Spinal cord (tissue), 10 donors: ENCODE measurements around the gene BLOC1S1. TPM values are rescaled to one million over a fixed set of nuclear protein-coding genes. Genes with fewer than 3 reads are reported as not detected.
"Not testable (repeated sequence)": the region's sequence is repeated elsewhere in the genome, so short reads cannot be mapped to it uniquely, and the experiment has no call there.

Source experiments
- DNase-seq, 6 donors: peaks; one replicate each; pipeline versions ENCODE4 v3.0.0 to v3.0.0-alpha.2; 2013 to 2015; ENCODE audit warnings: low spot score in 6 of 6, low read depth in 4 of 6
- H3K27ac ChIP-seq: one replicate; pipeline ENCODE4 v1.5.1; 2013; ENCODE audit warnings: low read depth, low read length, control low read depth
- H3K27me3 ChIP-seq: one replicate; pipeline ENCODE4 v1.6.1; 2013; ENCODE audit warnings: low read length; ENCODE audit not compliant: control insufficient read depth, insufficient read depth
- H3K36me3 ChIP-seq: one replicate; pipeline ENCODE4 v1.6.1; 2013; ENCODE audit warnings: low read length; ENCODE audit not compliant: control insufficient read depth, insufficient read depth
- H3K4me1 ChIP-seq: one replicate; pipeline ENCODE4 v1.6.1; 2013; ENCODE audit warnings: low read length; ENCODE audit not compliant: control insufficient read depth, insufficient read depth
- H3K4me3 ChIP-seq: one replicate; pipeline ENCODE4 v1.5.1; 2013; ENCODE audit warnings: low read depth, low read length, control low read depth
- H3K9me3 ChIP-seq: one replicate; pipeline ENCODE4 v1.6.1; 2013; ENCODE audit warnings: low read length; ENCODE audit not compliant: control insufficient read depth, insufficient read depth
- WGBS: methylation state at CpG from one replicate; pipeline ENCODE4 v1.1.5; 2013; ENCODE audit warnings: missing lambda C conversion rate; ENCODE audit not compliant: insufficient coverage; 5-methylcytosine and 5-hydroxymethylcytosine counted together
- polyA plus RNA-seq, 2 donors: library from polyadenylated mRNA; unstranded; fragments of 120-200 nt; gene quantifications; one replicate each; pipeline ENCODE4 v1.2.1, GENCODE V29; 2013; ENCODE audit not compliant: insufficient read length in 2 of 2
- total RNA-seq, 2 donors: library from RNA; depleted of rRNA in 1 of 2; stranded (reverse); fragments of 120-200 nt in 1 of 2; fragments of >200 nt in 1 of 2; gene quantifications; one replicate each; pipeline versions ENCODE4 v1.2.3 to v1.2.4, GENCODE V29; 2013 to 2014
- donor health status: healthy.

The BLOC1S1 gene
- total and polyA plus RNA-seq, 4 donors = 45.7 to 187 (median 148) TPM

DNA sequence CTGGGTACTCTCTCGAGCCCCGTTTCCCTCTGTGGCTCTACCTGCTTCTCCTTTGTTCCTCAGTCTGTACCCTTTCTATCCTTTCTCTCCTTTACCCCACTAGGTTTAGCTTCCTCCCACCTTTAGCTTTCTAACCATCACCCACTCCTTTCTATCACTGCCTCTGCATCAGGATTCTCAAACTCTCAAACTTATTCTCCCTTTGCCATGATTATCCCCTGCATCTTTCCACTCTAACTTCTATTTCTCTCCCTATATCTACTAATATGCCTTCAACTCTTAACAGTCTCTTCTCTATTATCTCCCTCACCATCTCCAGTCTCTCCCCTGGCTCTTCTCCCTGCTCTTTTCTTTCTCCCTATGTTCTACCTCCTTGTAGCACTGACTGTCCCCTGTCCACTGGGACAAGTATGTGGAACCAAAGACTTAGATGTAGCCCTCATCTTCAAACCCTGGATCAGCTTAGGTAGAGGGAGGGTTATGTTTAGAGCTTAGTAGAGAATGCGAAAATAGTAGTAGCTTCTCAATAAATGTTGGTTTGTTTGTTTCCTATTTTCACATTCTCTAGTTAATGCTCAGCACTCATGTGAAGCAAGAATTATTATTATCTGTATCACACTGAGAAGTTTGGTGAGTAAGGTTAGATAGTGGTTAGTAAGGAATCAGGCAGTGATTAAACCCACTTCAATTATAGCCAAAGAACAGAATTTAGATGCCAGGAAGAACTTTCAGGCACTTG is 30.5 kb downstream of the BLOC1S1 start:
- 0% methylated on average over 2 of the region's 3 CpGs for WGBS
- Histone ChIP-seq H3K27ac (peak overlapping the region; percentile 82), H3K4me3 (peak overlapping the region; percentile 9)

DNA sequence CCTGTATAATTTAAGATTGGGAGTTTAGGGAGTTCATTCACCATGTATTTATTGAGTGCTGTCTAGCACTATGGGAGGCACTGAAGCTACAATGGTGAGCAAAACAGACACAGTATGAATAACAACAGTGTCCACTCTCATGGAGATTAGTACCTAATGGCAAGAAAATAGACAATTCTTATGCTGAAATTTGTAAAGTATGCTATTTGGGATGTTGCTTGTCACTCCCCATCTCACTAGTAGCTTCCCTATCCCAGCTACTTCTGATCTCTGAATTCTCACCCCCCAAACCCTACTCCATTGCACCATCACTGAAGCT is 31.0 kb downstream of the BLOC1S1 start:
- Histone ChIP-seq H3K4me3 (no peak overlapping the region), H3K27me3 (no peaks in the 10 kb centered on the region), H3K4me1 (peaks cover 27% of the 10 kb centered on the region), H3K27ac (no peak overlapping the region), H3K9me3 (no peaks in the 10 kb centered on the region), H3K36me3 (peaks cover 33% of the 10 kb centered on the region)
- no peak for DNase-seq

More for the DNA sequence above, 30.5 kb downstream of the BLOC1S1 start:
- Histone ChIP-seq H3K4me1 (peaks cover 29% of the 10 kb centered on the region), H3K27me3 (no peaks in the 10 kb centered on the region), H3K36me3 (peaks cover 28% of the 10 kb centered on the region), H3K9me3 (no peaks in the 10 kb centered on the region)
- no peak for DNase-seq

DNA sequence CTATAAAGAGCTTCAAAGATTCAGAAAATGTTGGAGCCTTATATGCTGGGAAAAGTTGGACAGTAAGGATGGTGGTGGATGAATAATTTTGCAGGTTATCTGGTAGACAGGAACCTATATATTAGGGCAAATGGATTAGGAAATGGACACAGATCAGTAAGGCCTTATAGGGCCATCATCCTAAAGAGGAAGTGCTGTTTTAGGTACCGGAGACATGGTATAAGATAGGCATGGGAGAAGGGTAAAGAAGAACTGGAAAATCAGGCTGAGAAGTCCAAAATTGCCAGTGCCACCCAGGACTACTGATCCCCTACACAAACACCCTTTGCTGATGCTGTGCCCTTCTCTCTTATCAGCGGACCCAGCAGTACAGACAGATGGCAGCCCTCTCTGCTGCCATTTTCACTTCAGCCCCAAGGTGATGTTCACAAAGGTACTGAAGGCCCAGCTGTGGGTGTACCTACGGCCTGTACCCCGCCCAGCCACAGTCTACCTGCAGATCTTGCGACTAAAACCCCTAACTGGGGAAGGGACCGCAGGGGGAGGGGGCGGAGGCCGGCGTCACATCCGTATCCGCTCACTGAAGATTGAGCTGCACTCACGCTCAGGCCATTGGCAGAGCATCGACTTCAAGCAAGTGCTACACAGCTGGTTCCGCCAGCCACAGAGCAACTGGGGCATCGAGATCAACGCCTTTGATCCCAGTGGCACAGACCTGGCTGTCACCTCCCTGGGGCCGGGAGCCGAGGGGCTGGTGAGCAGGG is 32.6 kb downstream of the BLOC1S1 start:
- H3K27me3 ChIP-seq = no peaks in the 10 kb centered on the region
- no peak for DNase-seq
- H3K9me3 ChIP-seq = no peaks in the 10 kb centered on the region
- H3K27ac ChIP-seq = no peak overlapping the region
- H3K4me1 ChIP-seq = peaks cover 23% of the 10 kb centered on the region
- WGBS = 91% methylated on average over 16 of the region's 18 CpGs
- no peak overlapping the region for H3K4me3 ChIP-seq
- peaks cover 41% of the 10 kb centered on the region for H3K36me3 ChIP-seq

DNA sequence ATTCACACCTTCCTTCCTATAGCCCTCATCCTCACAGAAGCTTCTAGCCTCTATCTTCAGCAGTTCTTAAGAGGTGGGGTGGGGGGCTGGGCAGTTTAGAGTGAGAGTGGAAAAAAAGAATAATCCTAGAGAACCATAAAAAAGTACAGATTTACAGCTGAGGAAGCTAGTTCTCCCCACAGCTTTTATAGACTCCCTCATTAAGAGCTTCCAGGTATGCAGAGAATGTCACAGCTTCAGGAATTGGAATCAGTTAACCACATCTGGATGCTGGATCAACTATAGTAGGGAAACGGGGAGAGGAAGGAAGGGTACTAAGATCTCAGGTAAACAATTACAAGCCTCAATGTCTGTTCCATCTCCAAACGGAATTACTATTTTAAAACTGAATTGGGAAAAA is 39.4 kb downstream of the BLOC1S1 start:
- H3K4me1 ChIP-seq = no peaks in the 10 kb centered on the region
- H3K9me3 ChIP-seq = no peaks in the 10 kb centered on the region
- H3K27me3 ChIP-seq = no peaks in the 10 kb centered on the region
- no peak overlapping the region for H3K27ac ChIP-seq
- no CpG with 5 or more reads among the region's 2 CpGs for WGBS
- no peak overlapping the region for H3K4me3 ChIP-seq
- no peak for DNase-seq
- H3K36me3 ChIP-seq = peaks cover 49% of the 10 kb centered on the region

DNA sequence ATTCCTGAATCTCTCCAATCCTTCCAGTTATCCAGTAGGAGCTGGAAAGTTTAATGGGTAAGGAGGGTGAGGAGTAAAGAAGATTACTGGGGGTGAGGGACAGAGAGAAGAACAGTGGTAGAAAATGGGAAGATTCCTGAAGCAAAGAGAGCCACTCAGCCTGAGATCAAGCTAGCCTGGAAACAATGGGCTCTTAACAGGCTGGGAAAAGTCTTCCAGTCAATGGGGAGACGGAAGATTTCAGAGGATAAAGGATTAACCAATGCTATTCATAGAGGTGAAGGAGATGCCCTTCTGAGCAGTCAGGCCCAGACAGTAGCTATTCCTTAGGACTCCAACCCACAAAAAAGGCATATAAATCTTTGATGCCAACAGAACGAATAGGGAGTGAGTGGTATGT is 41.9 kb downstream of the BLOC1S1 start:
- no peak for DNase-seq
- no peak overlapping the region for H3K27ac ChIP-seq
- H3K27me3 ChIP-seq = no peaks in the 10 kb centered on the region
- no peaks in the 10 kb centered on the region for H3K4me1 ChIP-seq
- WGBS = no CpG with 5 or more reads among the region's 2 CpGs
- no peak overlapping the region for H3K4me3 ChIP-seq
- H3K9me3 ChIP-seq = no peaks in the 10 kb centered on the region
- peaks cover 38% of the 10 kb centered on the region for H3K36me3 ChIP-seq

DNA sequence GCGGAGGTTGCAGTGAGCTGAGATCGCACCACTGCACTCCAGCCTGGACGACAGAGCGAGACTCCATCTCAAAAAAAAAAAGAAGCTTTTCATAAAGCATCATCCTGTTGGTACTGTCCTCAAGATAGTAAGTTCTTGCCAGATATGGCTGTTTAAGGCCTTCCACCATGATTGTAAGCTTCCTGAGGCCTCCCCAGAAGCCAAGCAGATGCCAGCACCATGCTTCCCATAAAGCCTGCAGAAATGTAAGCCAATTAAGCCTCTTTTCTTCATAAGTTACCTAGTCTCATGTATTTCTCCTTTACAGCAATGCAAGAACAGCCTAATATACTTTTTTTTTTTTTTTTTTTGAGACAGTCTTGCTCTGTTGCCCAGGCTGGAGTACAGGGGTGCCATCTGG is 42.7 kb downstream of the BLOC1S1 start:
- H3K27me3 ChIP-seq, H3K27ac ChIP-seq, H3K9me3 ChIP-seq, H3K4me1 ChIP-seq, H3K4me3 ChIP-seq, DNase-seq: not testable (repeated sequence)
- H3K36me3 ChIP-seq = peaks cover 39% of the 10 kb centered on the region
- WGBS = 100% methylated on average over 3 of the region's 4 CpGs

DNA sequence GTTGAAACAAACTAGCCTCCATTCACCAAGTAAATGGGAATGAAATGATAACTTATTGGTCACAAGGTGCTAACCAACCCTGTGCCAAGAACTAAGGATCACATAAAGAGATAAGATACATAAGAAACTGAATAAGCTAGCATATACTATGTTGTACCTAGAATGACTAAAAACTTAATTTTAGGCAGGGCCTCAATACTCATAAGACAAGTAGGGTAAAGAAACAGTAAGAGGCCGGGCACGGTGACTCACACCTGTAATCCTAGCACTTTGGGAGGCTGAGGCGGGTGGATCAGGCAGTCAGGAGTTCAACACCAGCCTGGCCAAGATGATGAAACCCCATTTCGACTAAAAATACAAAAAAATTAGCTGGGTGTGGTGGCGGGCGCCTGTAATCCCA is 44.8 kb downstream of the BLOC1S1 start:
- H3K4me3 ChIP-seq = no peak overlapping the region
- H3K36me3 ChIP-seq = peaks cover 35% of the 10 kb centered on the region
- H3K27ac ChIP-seq = no peak overlapping the region
- 95% methylated on average over 5 of the region's 6 CpGs for WGBS
- no peaks in the 10 kb centered on the region for H3K9me3 ChIP-seq
- DNase-seq = no peak
- H3K27me3 ChIP-seq = no peaks in the 10 kb centered on the region
- no peaks in the 10 kb centered on the region for H3K4me1 ChIP-seq

DNA sequence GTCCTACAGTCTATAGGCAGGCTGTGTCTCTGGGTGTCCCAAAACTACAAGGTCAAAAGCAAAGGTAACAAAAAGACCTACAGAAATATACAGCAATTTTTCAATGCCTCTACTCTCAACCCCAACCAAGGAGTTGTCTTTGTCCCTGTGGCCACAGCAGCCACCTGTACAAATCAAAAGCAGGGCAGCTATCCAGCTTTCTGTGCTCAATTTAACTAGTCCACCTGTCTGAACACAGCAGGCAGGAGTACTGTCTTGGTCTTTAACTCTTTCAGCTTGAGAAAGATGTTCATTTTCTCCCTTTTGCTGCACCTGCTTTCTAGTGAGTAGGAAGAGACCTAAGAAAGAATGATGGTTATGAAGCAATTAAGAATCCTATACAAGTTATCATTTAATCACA is 46.8 kb downstream of the BLOC1S1 start:
- Histone ChIP-seq H3K4me1 (no peaks in the 10 kb centered on the region), H3K4me3 (no peak overlapping the region), H3K27ac (no peak overlapping the region), H3K36me3 (peaks cover 35% of the 10 kb centered on the region), H3K9me3 (no peaks in the 10 kb centered on the region), H3K27me3 (no peaks in the 10 kb centered on the region)
- no peak for DNase-seq

DNA sequence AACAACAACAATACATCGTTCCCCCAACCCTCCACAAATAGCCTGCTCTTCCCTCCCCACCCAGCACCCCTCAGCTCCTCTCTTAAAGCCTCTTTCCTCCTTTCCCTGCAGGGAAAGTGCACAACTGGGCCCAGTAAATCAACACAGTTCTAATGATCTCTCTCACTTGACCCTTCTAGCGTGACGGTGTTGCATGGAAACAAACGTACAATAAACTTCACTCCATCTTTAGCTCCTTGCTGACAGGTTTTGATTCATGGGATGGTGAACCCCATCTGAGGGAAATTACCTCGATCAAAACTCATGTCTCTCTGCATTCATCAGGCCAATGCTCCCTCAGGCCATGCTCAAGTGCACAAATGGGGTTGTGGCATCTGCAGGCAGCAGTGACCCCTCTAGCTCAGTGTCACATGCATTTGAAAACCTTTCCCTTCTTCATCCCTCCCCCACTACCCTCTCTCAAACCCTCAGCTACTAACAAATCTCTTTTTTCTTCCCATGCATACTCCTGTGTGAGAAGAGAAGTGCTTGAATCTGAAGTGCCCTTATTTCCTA is 50.0 kb downstream of the BLOC1S1 start:
- WGBS = 39% methylated on average over 5 of the region's 5 CpGs
- H3K36me3 ChIP-seq = peaks cover 15% of the 10 kb centered on the region
- peak in 1 of 6 donors; percentile 68 for DNase-seq
- H3K9me3 ChIP-seq = no peaks in the 10 kb centered on the region
- H3K4me3 ChIP-seq = no peak overlapping the region
- no peaks in the 10 kb centered on the region for H3K27me3 ChIP-seq
- no peak overlapping the region for H3K27ac ChIP-seq
- no peaks in the 10 kb centered on the region for H3K4me1 ChIP-seq

DNA sequence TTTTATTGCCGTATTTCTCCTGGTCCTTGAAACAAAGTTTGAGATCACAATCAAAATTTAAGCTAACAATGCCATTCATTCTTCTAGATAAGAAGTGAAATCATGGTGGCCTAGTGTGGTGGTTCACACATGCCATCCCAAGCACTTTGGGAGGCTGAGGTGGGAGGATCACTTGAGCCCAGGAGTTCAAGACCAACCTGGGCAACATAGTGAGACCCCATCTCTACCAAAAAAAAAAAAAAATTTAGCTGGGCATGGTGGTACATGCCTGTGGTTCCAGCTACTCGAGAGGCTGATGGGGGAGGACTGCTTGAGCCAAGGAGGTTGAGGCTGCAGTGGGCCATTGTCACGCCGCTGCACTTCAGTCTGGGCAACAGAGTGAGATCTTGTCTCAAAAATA is 51.3 kb downstream of the BLOC1S1 start:
- Histone ChIP-seq H3K4me1 (no peaks in the 10 kb centered on the region), H3K4me3 (no peak overlapping the region), H3K9me3 (no peaks in the 10 kb centered on the region), H3K27me3 (no peaks in the 10 kb centered on the region), H3K27ac (no peak overlapping the region), H3K36me3 (peaks cover 18% of the 10 kb centered on the region)
- no peak for DNase-seq
- 100% methylated on average over 1 of the region's 4 CpGs for WGBS
